ENCODE measurements around the gene ATAD3C.

DNA sequence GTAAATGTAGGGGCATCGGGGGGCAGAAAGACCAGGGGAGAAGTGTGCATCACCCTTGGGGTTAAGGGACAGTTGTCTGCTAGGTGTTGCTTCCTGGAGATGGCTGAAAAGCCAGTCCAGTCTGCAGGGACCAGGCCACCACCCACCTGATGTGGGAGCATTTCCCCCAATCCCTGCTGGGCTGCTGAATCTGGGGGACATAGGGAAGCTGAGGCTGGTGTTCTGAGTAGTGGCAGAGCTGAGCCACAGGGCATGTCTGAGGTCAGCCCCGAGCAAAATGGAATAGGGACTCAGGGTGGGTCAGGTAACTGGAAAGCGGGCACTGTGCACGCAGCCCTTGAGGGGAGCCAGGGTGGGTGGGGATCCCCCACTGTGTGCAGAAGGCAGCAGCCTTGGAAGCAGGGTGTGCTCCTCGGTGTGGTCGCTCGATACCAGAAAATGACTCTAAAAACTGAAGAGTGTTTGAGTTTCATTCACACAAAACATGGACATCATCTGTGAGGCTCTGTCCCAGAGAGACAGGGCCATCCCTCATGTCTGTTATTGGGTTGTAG, 48.0 kb upstream of the ATAD3C start:
- TF ChIP-seq RAD21 (IDR thresholded peaks at IDR 0.05; ENCODE audit: insufficient read depth, low read depth, low read length), result no peak
- no peak for TF ChIP-seq PAX8 (IDR thresholded peaks at IDR 0.05)
- no peak for TF ChIP-seq MYC (IDR thresholded peaks at IDR 0.05; ENCODE audit: insufficient read depth, insufficient read length, insufficient replicate concordance, low read length, severe bottlenecking)
- TF ChIP-seq PKNOX1 (IDR thresholded peaks at IDR 0.05), result no peak
- TF ChIP-seq CTCF (IDR thresholded peaks at IDR 0.05 in 2 of 3, conservative IDR thresholded peaks at IDR 0.05 in 1 of 3; ENCODE audit: control insufficient read depth in 2 of 3, extremely low read depth in 1 of 3, insufficient read depth in 1 of 3, low read depth in 3 of 3, low read length in 3 of 3), result no peak
- TF ChIP-seq NFYB (IDR thresholded peaks at IDR 0.05; ENCODE audit: insufficient read depth, low read depth, low read length), result no peak
- no peak for TF ChIP-seq ZBTB33 (IDR thresholded peaks at IDR 0.05)

Data from GM12878 (cell line).